GM18517 (cell line): ENCODE results near the gene TP53TG5.

Experiments used
- ATAC-seq: cut with Tn5 transposase; IDR thresholded peaks from one replicate; pipeline ENCODE4 v1.9.1; 2021; ENCODE audit warnings: mild to moderate bottlenecking, moderate library complexity; ENCODE audit not compliant: unreplicated experiment

The TP53TG5 gene

GRCh38 chr20:45378191-45378590 is at the start of gene TP53TG5:
Gene TP53TG5 (minus strand): TSS chr20:45378325. CDS start chr20:45378236, 89 bp downstream.
- ATAC-seq: no peak

GRCh38 chr20:45427236-45428149 is 49.4 kb upstream of the TP53TG5 start:
- no peak for ATAC-seq

- ATAC-seq: no peak
Observed at GRCh38 chr20:45426320-45427016, 48.3 kb upstream of the TP53TG5 start.

- no peak for ATAC-seq
Observed at GRCh38 chr20:45425561-45425960, 47.4 kb upstream of the TP53TG5 start.

- no peak for ATAC-seq
Observed at GRCh38 chr20:45423700-45424099, 45.6 kb upstream of the TP53TG5 start.

- ATAC-seq: no peak
Observed at GRCh38 chr20:45420125-45420524, 42.0 kb upstream of the TP53TG5 start.

GRCh38 chr20:45419188-45420091 is 41.3 kb upstream of the TP53TG5 start:
- peak; percentile 69 for ATAC-seq

- no peak for ATAC-seq
Observed at GRCh38 chr20:45416917-45417316, 38.8 kb upstream of the TP53TG5 start.

GRCh38 chr20:45415822-45416637 is 37.9 kb upstream of the TP53TG5 start, which contains the start of gene PIGT:
Gene PIGT (plus strand): TSS chr20:45416141. CDS start chr20:45416157, 16 bp downstream.
- no peak for ATAC-seq

- ATAC-seq: no peak
Observed at GRCh38 chr20:45413479-45413878, 35.4 kb upstream of the TP53TG5 start.

- ATAC-seq: no peak
Observed at GRCh38 chr20:45412653-45413052, 34.5 kb upstream of the TP53TG5 start.

- ATAC-seq: no peak
Observed at GRCh38 chr20:45410887-45411286, 32.8 kb upstream of the TP53TG5 start.

GRCh38 chr20:45409521-45410272 is 31.6 kb upstream of the TP53TG5 start:
- no peak for ATAC-seq

- no peak for ATAC-seq
Observed at GRCh38 chr20:45408646-45409213, 30.6 kb upstream of the TP53TG5 start.

- ATAC-seq: no peak
Observed at GRCh38 chr20:45407783-45408645, 29.9 kb upstream of the TP53TG5 start, which contains the start of gene DBNDD2. Gene DBNDD2 (plus strand): TSS chr20:45408289. CDS start chr20:45408468, 179 bp downstream.

GRCh38 chr20:45407067-45407745 is 29.1 kb upstream of the TP53TG5 start:
- no peak for ATAC-seq
